ENCODE measurements around the gene CECR2. TPM values are rescaled to one million over a fixed set of nuclear protein-coding genes. Genes with fewer than 3 reads are reported as not detected.

Gene CECR2
- total RNA-seq, 2 experiments from 2014 or later: 0.10 to 0.26 TPM

DNA sequence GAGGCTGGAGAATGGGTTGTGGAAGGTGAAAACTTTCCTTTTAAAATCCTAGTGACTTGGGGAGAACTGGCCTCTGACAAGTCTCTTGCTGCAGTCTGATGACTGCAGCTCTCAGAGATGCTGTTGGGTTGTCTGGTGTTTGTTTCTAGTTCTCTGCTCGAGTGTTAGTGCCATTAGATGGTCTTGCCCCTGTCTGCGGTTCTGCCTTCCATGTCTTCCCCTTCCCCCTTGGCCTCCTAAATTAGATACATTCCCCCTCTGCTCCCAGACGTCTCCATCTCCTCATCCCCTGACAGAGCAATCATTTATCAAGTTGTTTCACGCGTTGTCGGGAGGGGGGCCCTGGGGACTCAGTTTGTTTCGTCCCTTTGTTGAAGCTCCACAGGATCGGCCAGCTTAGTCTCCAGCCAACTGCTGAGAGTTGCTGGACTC, 67.7 kb downstream of the CECR2 start:
- Mint-ChIP-seq H3K27me3 (peaks cover 14% of the 10 kb centered on the region), H3K9me3 (no peaks in the 10 kb centered on the region), H3K27ac (no peak overlapping the region)

DNA sequence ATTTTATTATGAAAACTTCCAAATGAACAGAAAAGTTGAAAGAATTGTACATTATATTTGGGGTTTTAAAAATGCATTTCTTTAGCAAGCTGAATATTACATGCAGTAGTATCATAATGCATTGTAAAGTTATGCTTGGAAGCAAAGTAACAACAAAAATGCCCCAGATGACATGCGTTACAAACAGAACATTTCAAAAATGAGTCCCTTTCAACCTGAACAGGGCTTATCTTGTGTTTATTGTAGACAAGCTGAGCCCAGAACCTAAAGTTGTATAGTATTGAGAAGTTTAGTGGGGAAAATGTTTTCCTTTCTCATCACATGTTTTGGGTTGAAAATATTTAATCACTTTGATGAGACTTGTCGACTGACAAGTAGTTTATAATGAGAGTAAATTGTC, 68.8 kb downstream of the CECR2 start:
- H3K27me3 Mint-ChIP-seq: peaks cover 16% of the 10 kb centered on the region
- no peaks in the 10 kb centered on the region for H3K36me3 Mint-ChIP-seq

More for the DNA sequence above, 67.7 kb downstream of the CECR2 start:
- Mint-ChIP-seq H3K36me3 (no peaks in the 10 kb centered on the region), H3K4me3 (no peak overlapping the region), H3K4me1 (no peaks in the 10 kb centered on the region)
- no peak for DNase-seq

DNA sequence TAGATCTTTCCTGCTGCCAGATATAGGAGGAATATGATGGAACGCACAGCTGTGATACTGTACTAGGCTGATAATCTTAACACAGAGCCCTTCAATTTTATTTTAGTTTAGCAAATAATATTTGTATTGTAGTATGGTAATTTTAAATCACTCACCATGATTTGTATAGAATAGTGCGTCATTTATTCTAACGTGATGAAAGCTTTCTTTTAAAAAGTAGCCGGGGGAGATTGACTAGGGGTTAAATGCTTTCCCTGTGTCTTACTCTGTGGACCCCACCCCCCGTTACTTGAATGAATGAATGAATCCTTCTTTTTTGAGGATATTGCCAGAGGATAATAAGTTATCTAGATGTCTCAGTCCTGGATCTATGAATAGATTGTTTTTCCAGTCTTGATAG, 72.1 kb downstream of the CECR2 start:
- Mint-ChIP-seq H3K27me3 (peaks cover 16% of the 10 kb centered on the region), H3K4me3 (no peak overlapping the region), H3K4me1 (no peaks in the 10 kb centered on the region), H3K36me3 (no peaks in the 10 kb centered on the region), H3K9me3 (no peaks in the 10 kb centered on the region), H3K27ac (no peak overlapping the region)
- DNase-seq: no peak

More for the DNA sequence above, 68.8 kb downstream of the CECR2 start:
- Mint-ChIP-seq H3K4me1 (no peaks in the 10 kb centered on the region), H3K27ac (no peak overlapping the region), H3K9me3 (no peaks in the 10 kb centered on the region), H3K4me3 (no peak overlapping the region)
- DNase-seq: no peak

DNA sequence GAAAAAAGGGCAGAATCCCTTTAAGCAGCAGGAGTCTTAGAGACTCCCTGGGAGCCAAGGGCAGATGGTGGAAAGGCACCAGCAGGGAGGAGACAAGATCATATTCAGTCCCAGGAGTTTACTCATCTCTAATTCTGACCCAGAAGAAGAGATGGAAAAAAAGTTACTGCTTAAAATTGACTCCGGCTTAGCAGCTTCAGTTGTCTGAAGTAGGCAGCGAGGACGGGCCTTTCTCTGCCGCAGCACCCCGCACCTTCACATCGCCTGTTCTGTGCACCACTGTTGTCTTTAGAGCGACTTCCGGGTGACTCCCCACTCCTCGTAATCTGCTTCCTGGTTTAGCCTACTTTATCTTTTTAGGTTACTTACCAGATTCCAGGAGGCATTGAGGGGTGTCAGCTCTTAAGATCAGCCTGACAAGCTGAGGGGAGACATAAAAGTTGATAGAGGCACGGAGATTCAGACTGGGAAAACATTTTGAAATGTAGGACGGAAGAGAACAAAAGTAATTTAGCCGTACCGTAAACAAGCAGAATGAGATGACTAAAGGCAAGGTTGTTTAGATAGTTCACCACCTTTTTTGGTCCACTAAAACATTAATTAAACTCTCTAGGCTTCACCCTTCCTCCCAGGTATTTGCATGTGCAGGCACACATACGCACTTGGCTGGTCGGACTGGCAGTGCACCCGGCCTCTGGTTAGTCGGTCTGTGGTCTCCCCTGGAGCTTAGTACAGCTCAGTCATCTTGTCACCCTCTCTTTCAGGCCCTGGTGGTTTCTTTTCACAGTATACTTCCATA, 74.3 kb downstream of the CECR2 start:
- H3K36me3 Mint-ChIP-seq: no peaks in the 10 kb centered on the region
- H3K4me1 Mint-ChIP-seq: no peaks in the 10 kb centered on the region
- H3K4me3 Mint-ChIP-seq: no peak overlapping the region
- H3K9me3 Mint-ChIP-seq: no peaks in the 10 kb centered on the region
- H3K27me3 Mint-ChIP-seq: peaks cover 10% of the 10 kb centered on the region
- DNase-seq: no peak
- no peak overlapping the region for H3K27ac Mint-ChIP-seq

DNA sequence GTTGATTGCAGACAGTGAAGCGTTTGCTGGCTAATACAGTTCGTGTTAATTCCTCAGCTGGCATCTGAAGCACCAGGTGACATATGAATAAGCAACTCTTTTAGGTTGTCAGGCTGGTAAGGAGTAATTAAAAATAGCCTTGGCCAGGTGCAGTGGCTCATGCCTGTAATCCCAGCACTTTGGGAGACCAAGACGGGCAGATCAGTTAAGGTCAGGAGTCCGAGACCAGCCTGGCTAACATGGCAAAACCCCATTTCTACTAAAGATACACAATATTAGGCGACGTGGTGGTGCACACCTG, 74.9 kb downstream of the CECR2 start:
- Mint-ChIP-seq H3K4me1 (no peaks in the 10 kb centered on the region), H3K4me3 (no peak overlapping the region), H3K27me3 (peaks cover 10% of the 10 kb centered on the region), H3K9me3 (no peaks in the 10 kb centered on the region), H3K27ac (no peak overlapping the region), H3K36me3 (no peaks in the 10 kb centered on the region)
- DNase-seq: no peak

DNA sequence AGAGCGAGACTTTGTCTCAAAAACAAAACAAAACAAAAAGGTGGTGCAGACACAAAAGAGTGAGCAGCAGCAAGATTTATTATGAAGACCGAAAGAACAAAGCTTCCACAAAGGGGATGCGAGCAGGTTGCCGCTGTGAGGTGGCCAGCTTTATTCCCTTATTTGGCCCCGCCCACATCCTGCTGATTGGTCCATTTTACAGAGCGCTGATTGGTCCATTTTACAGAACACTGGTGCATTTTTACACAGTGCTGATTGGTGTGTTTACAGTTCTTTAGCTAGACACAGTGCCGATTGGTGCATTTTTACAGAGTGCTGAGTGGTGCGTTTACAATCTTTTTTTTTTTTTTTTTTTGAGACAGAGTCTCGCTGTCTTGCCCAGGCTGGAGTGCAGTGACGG, 77.4 kb downstream of the CECR2 start:
- no peak overlapping the region for H3K27ac Mint-ChIP-seq
- no peaks in the 10 kb centered on the region for H3K9me3 Mint-ChIP-seq
- peaks cover 5% of the 10 kb centered on the region for H3K27me3 Mint-ChIP-seq
- H3K4me1 Mint-ChIP-seq: no peaks in the 10 kb centered on the region
- DNase-seq: no peak
- no peak overlapping the region for H3K4me3 Mint-ChIP-seq
- no peaks in the 10 kb centered on the region for H3K36me3 Mint-ChIP-seq

DNA sequence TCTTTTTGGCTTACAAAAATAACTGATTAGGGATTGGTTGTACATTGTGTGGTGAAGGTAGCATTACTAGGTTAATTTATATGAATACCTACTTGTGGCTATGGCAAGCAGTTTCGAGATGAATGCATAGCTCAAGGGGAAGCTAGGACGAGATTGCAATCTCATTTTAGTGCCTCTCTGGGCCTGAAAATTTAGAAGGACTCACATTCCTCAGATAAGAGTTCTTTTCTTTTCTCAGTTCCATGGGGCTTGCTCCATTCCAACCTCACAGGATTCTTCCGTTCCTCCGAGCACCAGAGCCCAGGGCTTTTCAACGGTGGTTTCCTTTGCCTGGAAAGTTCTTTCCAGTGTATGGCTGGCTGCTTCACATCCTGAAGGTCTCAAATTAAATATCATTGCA, 82.1 kb downstream of the CECR2 start:
- Mint-ChIP-seq H3K36me3 (no peaks in the 10 kb centered on the region), H3K27ac (no peak overlapping the region), H3K9me3 (peaks cover 6% of the 10 kb centered on the region), H3K27me3 (no peaks in the 10 kb centered on the region), H3K4me3 (no peak overlapping the region), H3K4me1 (no peaks in the 10 kb centered on the region)
- no peak for DNase-seq

DNA sequence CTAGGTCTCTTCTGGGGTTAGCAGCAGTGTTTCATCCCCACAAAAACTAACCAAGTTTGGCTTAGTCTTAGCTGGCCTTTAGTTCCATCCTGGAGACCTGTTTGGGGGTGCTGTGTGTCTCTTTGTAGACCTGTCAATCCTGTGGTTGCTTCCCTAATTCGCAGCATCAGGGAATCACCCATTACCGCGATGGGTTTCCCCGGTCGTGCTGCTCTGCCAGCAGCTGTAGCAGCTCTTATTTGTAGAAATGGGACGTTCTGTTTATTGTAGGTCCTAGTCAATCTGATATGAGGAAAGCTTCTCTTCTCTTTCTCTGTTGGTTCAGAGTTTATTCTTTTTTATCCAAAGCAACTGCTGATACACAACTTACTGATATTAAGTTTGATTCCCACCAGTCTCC, 91.6 kb downstream of the CECR2 start:
- Mint-ChIP-seq H3K27me3 (peaks cover 4% of the 10 kb centered on the region), H3K4me1 (no peaks in the 10 kb centered on the region), H3K36me3 (no peaks in the 10 kb centered on the region), H3K4me3 (no peak overlapping the region), H3K27ac (no peak overlapping the region), H3K9me3 (no peaks in the 10 kb centered on the region)
- no peak for DNase-seq

DNA sequence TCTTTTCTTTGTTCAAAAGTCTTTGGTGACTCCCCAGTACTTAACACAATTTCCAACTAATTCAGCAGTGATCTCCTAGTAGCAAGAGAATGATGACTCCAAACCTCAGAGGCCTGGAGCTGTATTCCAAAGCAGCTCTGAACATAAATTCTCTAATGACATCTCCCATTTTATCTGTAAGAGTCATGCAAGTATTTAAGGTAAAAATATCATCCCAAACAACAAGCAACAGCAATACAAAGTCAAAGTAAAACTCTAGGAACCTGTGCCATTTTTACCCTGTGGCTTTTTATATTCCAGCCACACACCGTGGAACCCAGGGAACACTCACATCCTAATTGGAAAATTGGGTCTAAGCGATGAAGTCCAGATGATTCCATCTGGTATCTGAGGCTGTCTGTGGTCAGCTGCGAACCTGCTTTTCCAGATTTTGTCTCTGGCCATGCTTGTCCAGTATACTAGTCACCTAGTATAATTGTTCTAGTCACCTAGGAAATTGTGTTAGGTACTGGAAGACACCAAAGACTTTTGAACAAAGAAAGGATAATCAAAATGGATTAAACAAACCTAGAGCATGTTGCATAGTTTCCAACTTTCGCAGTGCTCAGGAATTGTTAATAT, 101.7 kb downstream of the CECR2 start:
- peaks cover 36% of the 10 kb centered on the region for H3K27me3 Mint-ChIP-seq
- no peaks in the 10 kb centered on the region for H3K4me1 Mint-ChIP-seq
- H3K9me3 Mint-ChIP-seq: no peaks in the 10 kb centered on the region
- H3K27ac Mint-ChIP-seq: no peak overlapping the region
- DNase-seq: no peak
- no peaks in the 10 kb centered on the region for H3K36me3 Mint-ChIP-seq
- H3K4me3 Mint-ChIP-seq: no peak overlapping the region

DNA sequence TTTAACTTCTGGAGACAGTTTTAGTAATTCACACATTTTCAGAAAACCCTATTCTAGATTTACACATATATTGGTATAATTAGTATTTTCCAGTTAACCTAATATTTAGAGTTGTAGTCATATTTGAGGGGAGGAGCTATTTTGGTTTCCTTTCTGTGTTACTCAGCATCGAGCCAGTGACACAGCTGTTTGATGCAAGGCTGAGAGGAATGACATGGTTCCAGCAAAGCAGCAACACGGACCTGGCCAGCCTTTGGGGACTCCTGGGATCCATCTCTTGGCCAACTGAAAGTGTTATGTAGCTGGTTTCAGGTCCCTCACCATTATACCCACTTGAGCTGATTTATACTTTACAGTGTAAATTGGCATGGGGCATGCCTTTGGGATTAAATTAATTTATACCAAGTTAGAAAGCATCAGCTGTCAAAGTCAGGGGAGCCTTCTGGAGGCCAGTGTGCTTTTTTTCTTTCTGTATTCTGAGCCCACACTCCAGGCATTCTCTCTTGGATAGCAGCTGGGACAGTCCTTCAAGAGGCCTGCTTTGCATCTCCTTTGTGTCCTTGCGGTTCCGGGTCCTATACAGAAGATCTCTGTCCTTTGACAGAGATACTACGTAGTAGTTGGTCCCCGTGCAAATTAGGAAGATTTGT, 102.8 kb downstream of the CECR2 start:
- no peak overlapping the region for H3K4me3 Mint-ChIP-seq
- no peak for DNase-seq

DNA sequence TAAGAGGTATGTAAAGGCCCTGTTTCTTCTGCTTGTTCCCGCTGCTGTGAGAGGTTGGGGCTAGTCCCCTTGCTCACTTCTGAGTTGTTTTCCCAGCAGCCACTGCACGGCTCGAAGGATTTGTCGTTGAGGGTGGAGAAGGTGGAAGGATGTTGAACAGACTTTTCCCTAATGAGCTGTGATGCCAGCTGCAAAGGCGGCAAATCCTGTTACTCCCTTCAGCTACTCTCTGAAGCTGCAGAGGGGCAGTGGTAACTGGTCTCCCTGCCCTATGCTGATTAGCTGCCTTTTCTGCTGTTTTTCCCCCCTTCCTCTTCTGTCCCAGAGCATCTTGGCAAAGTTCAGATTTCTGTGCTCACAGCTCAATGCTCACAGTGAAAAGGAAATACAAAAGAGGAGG, 103.7 kb downstream of the CECR2 start:
- Mint-ChIP-seq H3K27ac (no peak overlapping the region), H3K36me3 (no peaks in the 10 kb centered on the region), H3K4me3 (no peak overlapping the region), H3K9me3 (no peaks in the 10 kb centered on the region), H3K27me3 (peaks cover 41% of the 10 kb centered on the region), H3K4me1 (no peaks in the 10 kb centered on the region)
- DNase-seq: no peak

More for the DNA sequence above, 102.8 kb downstream of the CECR2 start:
- Mint-ChIP-seq H3K9me3 (no peaks in the 10 kb centered on the region), H3K36me3 (no peaks in the 10 kb centered on the region), H3K27ac (no peak overlapping the region), H3K27me3 (peaks cover 34% of the 10 kb centered on the region), H3K4me1 (no peaks in the 10 kb centered on the region)

DNA sequence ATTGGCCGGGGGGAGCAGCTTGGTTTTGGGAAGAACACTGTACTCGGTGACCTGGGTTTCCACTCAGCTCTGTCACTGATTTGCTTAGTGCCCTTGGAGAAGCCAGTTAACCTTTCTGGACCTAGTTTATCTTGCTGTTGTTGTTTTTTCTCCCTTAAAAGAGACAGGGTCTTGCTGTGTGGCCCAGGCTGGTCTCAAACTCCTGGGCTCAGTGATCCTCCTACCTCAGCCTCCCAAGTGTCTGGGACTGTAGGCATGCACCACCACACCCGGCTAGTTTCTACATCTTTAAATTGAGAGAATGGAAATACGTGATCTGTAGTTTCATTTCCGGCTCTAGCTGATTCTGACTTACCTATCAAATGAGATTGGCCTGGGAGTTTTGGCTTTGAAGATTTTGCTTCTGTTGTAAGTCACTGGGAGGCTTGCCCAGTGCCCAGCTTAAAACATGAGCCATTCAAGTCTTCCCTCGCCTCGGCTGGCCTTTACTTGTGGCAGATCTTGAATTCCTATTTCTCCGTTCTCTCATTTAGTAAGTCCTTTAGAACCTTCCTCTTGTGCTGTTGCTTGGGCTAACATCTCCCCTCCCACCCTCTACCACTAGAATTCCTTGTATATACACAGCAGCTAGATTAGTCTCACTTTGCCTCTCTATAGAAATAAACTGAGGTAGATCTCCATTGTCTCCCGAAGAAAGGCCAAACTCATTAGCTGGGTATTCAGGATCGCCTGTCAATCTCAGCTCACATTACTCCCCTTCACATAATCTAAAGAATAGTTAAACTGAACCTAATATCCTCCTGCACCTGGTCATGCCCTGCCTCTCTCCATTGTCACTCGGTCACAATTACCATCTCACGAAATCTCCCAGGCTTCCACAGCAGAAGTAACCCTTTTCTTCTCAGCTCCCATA, 106.3 kb downstream of the CECR2 start:
- Mint-ChIP-seq H3K27me3 (peaks cover 49% of the 10 kb centered on the region), H3K4me3 (no peak overlapping the region), H3K9me3 (no peaks in the 10 kb centered on the region), H3K27ac (no peak overlapping the region), H3K4me1 (no peaks in the 10 kb centered on the region), H3K36me3 (no peaks in the 10 kb centered on the region)
- DNase-seq: no peak

DNA sequence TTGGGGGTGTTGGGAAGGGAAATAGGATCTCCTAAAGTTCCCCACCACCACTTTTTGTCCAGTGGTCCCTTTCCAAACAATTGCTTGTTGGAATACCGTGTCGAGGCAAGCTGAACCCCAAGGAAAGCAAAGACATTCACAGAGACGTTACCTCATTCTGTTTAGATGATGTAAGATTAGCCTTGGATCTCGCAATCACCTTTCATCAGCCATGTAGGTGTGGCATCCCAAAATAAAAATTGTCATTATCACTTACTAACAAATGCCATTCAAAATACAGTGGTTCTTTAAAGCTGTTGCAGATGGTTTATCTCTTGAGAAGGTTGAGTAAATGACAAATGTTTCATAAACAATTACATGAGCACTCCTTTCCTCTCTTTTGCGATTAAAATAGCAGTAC, 107.6 kb downstream of the CECR2 start:
- Mint-ChIP-seq H3K27me3 (peaks cover 36% of the 10 kb centered on the region), H3K4me1 (no peaks in the 10 kb centered on the region), H3K9me3 (no peaks in the 10 kb centered on the region), H3K27ac (no peak overlapping the region), H3K36me3 (no peaks in the 10 kb centered on the region), H3K4me3 (no peak overlapping the region)
- DNase-seq: no peak

DNA sequence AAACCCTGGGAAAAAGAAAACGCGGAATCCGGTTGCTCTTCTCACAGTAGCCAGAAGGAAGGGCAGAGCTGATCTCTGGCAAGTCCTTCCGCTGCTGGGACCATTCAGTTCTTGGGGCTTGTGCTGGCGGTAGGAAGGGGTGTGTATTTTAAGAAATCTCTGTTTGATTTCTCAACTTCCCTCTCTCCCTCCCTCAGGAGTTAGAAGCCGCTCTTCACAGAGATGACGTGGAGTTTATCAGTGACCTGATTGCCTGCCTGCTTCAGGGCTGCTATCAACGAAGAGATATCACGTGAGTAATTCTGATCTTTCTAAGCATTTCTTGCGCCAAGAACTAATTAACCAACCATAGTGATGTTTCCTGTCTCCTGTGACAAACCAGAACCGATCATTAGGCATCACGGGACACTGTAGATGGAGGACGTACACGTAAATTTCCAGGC, 108.2 kb downstream of the CECR2 start:
- Mint-ChIP-seq H3K27ac (no peak overlapping the region), H3K36me3 (no peaks in the 10 kb centered on the region), H3K9me3 (no peaks in the 10 kb centered on the region), H3K4me1 (no peaks in the 10 kb centered on the region), H3K27me3 (peaks cover 36% of the 10 kb centered on the region), H3K4me3 (no peak overlapping the region)
- no peak for DNase-seq

DNA sequence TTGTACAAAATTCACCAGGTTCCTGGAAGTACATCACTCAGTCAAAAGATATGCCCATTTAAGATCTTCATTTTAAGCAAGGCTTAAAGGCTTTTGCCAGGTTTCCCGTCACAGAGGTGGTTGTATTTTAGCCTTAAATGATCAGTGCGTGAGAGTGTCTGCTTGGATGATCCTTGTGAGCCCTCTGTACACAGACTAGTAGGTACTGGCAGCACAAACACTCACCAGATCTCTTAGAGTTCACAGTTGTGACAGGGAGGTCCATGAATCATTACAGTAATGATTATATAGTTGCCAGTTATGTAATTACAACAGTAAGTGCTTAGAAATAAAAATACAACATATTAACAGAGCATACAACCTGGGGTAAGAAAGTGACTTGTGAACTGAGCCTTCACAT, 109.9 kb downstream of the CECR2 start:
- no peaks in the 10 kb centered on the region for H3K36me3 Mint-ChIP-seq
- H3K27ac Mint-ChIP-seq: no peak overlapping the region
- DNase-seq: no peak
- H3K27me3 Mint-ChIP-seq: peaks cover 31% of the 10 kb centered on the region
- no peaks in the 10 kb centered on the region for H3K4me1 Mint-ChIP-seq
- H3K4me3 Mint-ChIP-seq: no peak overlapping the region
- H3K9me3 Mint-ChIP-seq: no peaks in the 10 kb centered on the region

Measured in activated naive CD8-positive, alpha-beta T cell treated with anti-CD3 and anti-CD28 coated beads for 36 hours (primary cell).